SK-MEL-5 (cell line): Measurements from ENCODE around the gene STC2. TPM values are rescaled to one million over a fixed set of nuclear protein-coding genes. Genes with fewer than 3 reads are reported as not detected.
"Not testable (repeated sequence)": the region's sequence is repeated elsewhere in the genome, so short reads cannot be mapped to it uniquely, and the experiment has no call there.

Experiments used
- DNase-seq: peaks from one replicate; pipeline ENCODE4 v3.0.0-alpha.2; 2016; ENCODE audit warnings: low read depth, low spot score
- in situ Hi-C: cut with HindIII; loops from 2 replicates; pipeline ENCODE4 v1.10.0; 2016; ENCODE audit warnings: low sequenced_read_pairs, high pct_unique_total_duplicates, low pct_unique_long_range_greater_than_20kb
- small RNA-seq, 2 experiments: library from RNA; depleted of rRNA; stranded (forward); fragments of <200 nt; gene quantifications; one replicate each; pipeline ENCODE3, GENCODE V24; 2014
- total RNA-seq: library from RNA; depleted of rRNA; stranded (reverse); fragments of >200 nt; shearing (Covaris generic); gene quantifications from 2 replicates; pipeline ENCODE4 v1.2.3, GENCODE V29; 2014; rRNA removed

STC2 gene
- total RNA-seq, 1 experiment from 2014 or later: 0.13 TPM

- no peak for DNase-seq
- in situ Hi-C loops: no loop called here
Observed at GRCh38 chr5:173287086-173287485, 41.1 kb downstream of the STC2 start.

GRCh38 chr5:173284343-173284958 is 43.8 kb downstream of the STC2 start:
- DNase-seq, in situ Hi-C loops: not testable (repeated sequence)

- in situ Hi-C loops: no loop called here
- DNase-seq: peak; percentile 62
Observed at GRCh38 chr5:173283318-173284288, 44.6 kb downstream of the STC2 start.

GRCh38 chr5:173282916-173283315 is 45.3 kb downstream of the STC2 start:
- in situ Hi-C loops: no loop called here
- DNase-seq: no peak

GRCh38 chr5:173281910-173282309 is 46.3 kb downstream of the STC2 start:
- in situ Hi-C loops: no loop called here
- DNase-seq: peak; percentile 69

- in situ Hi-C loops: no loop called here
- DNase-seq: no peak
Observed at GRCh38 chr5:173279166-173279565, 49.0 kb downstream of the STC2 start.

GRCh38 chr5:173278641-173279040 is 49.6 kb downstream of the STC2 start:
- DNase-seq: no peak
- in situ Hi-C loops: no loop called here

GRCh38 chr5:173278172-173278571 is 50.0 kb downstream of the STC2 start:
- in situ Hi-C loops: no loop called here
- DNase-seq: no peak

- in situ Hi-C loops: no loop called here
- DNase-seq: no peak
Observed at GRCh38 chr5:173274771-173275170, 53.4 kb downstream of the STC2 start.

- in situ Hi-C loops: no loop called here
- no peak for DNase-seq
Observed at GRCh38 chr5:173271419-173271818, 56.8 kb downstream of the STC2 start.

- no peak for DNase-seq
- in situ Hi-C loops: no loop called here
Observed at GRCh38 chr5:173268750-173269432, 59.3 kb downstream of the STC2 start.

- no peak for DNase-seq
- in situ Hi-C loops: no loop called here
Observed at GRCh38 chr5:173265433-173265832, 62.8 kb downstream of the STC2 start.

Small RNAs within 50 kb of the gene (small RNA-seq; reads per million reads assigned to genes)
- gene MIR8056 (0 reads per million in 2 experiments), gene RNA5SP200 (0 reads per million in 2 experiments), gene RNU6-500P (0 reads per million in 2 experiments)

Other genes with a start within 250 kb of the STC2 start
- gene BNIP1, start 183.9 kb downstream of the STC2 start, total RNA-seq: 17.1 and 18.0 TPM in 2 replicates
- gene NKX2-5, start 93.2 kb downstream of the STC2 start, total RNA-seq: not detected in 2 replicates